Body of pancreas (tissue), 4 donors: ENCODE measurements around the gene NUPR1.

ENCODE experiments used
- POLR2A ChIP-seq, 3 donors: fragments of 450-650 bp; IDR thresholded peaks; one replicate each; pipeline ENCODE4 v1.6.1; 2016; ENCODE audit warnings: antibody characterized with exemption in 3 of 3, mild to moderate bottlenecking in 2 of 3
- TF ChIP-seq, protein P1 (sequence below), 7 experiments: fragments of 450-650 bp in 4 of 7; fragments of 200-600 bp in 3 of 7; sonication (generic) in 3 of 7; IDR thresholded peaks; one replicate each; pipeline ENCODE4 v1.5.1; 2016 to 2019; ENCODE audit warnings: antibody characterized with exemption in 7 of 7

DNA sequence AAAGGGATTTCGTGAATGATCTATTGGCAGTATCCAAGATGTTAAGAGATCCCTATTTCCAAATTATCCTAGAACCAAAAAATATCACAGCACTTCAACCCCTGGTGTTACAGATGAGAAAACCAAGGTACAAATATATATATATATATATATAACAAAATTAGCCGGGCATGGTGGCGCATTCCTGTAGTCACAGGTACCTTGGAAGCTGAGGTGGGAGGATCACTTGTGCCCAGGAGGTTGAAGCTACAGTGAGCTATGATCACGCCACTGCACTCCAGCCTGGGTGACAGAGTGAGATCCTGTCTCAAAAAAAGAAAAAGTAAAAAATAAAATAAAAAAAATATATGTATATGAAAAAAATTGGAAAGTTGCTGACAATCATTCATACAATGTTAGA, 46.3 kb downstream of the NUPR1 start:
- TF ChIP-seq POLR2A (IDR thresholded peaks at IDR 0.05), result no peak
- TF ChIP-seq, protein P1, sequence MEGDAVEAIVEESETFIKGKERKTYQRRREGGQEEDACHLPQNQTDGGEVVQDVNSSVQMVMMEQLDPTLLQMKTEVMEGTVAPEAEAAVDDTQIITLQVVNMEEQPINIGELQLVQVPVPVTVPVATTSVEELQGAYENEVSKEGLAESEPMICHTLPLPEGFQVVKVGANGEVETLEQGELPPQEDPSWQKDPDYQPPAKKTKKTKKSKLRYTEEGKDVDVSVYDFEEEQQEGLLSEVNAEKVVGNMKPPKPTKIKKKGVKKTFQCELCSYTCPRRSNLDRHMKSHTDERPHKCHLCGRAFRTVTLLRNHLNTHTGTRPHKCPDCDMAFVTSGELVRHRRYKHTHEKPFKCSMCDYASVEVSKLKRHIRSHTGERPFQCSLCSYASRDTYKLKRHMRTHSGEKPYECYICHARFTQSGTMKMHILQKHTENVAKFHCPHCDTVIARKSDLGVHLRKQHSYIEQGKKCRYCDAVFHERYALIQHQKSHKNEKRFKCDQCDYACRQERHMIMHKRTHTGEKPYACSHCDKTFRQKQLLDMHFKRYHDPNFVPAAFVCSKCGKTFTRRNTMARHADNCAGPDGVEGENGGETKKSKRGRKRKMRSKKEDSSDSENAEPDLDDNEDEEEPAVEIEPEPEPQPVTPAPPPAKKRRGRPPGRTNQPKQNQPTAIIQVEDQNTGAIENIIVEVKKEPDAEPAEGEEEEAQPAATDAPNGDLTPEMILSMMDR (IDR thresholded peaks at IDR 0.05), result no peak
